HT-29 (cell line): Measurements from ENCODE around the gene NANS. TPM values are rescaled to one million over a fixed set of nuclear protein-coding genes. Genes with fewer than 3 reads are reported as not detected.
"Not testable (repeated sequence)": the region's sequence is repeated elsewhere in the genome, so short reads cannot be mapped to it uniquely, and the experiment has no call there.

Source experiments
- DNase-seq: peaks from one replicate; pipeline ENCODE4 v3.0.0-alpha.2; 2015; ENCODE audit warnings: low spot score
- total RNA-seq: library from RNA; depleted of rRNA; stranded (reverse); fragments of >200 nt; shearing (Covaris generic); gene quantifications from 2 replicates; pipeline ENCODE4 v1.2.3, GENCODE V29; 2014; rRNA removed

The NANS gene
- total RNA-seq = 122 and 125 TPM in 2 replicates

- peak; percentile 91 for DNase-seq
Measured at GRCh38 chr9:98056269-98057137, at the start of gene NANS. TSS of gene NANS (plus strand) at chr9:98056732. CDS start at chr9:98056809, 77 bp downstream.

GRCh38 chr9:98007251-98007928 is 49.1 kb upstream of the NANS start:
- no peak for DNase-seq

GRCh38 chr9:98008764-98009163 is 47.8 kb upstream of the NANS start:
- no peak for DNase-seq

- no peak for DNase-seq
Measured at GRCh38 chr9:98009437-98009836, 47.1 kb upstream of the NANS start.

- DNase-seq = no peak
Measured at GRCh38 chr9:98009936-98010335, 46.6 kb upstream of the NANS start.

GRCh38 chr9:98010445-98010844 is 46.1 kb upstream of the NANS start:
- no peak for DNase-seq

GRCh38 chr9:98011122-98011521 is 45.4 kb upstream of the NANS start:
- DNase-seq = no peak

- DNase-seq = no peak
Measured at GRCh38 chr9:98016137-98016680, 40.3 kb upstream of the NANS start.

- no peak for DNase-seq
Measured at GRCh38 chr9:98017306-98017705, 39.2 kb upstream of the NANS start.

- no peak for DNase-seq
Measured at GRCh38 chr9:98018347-98018746, 38.2 kb upstream of the NANS start.

- no peak for DNase-seq
Measured at GRCh38 chr9:98019098-98019497, 37.4 kb upstream of the NANS start.

GRCh38 chr9:98019869-98020268 is 36.7 kb upstream of the NANS start:
- not testable (repeated sequence) for DNase-seq

- DNase-seq = no peak
Measured at GRCh38 chr9:98020476-98021145, 35.9 kb upstream of the NANS start.

GRCh38 chr9:98021306-98022040 is 35.1 kb upstream of the NANS start:
- no peak for DNase-seq

GRCh38 chr9:98022447-98022846 is 34.1 kb upstream of the NANS start:
- DNase-seq = no peak

GRCh38 chr9:98024702-98025101 is 31.8 kb upstream of the NANS start:
- no peak for DNase-seq

- DNase-seq = no peak
Measured at GRCh38 chr9:98031169-98031568, 25.4 kb upstream of the NANS start.

- no peak for DNase-seq
Measured at GRCh38 chr9:98031935-98032334, 24.6 kb upstream of the NANS start.

GRCh38 chr9:98034593-98035546 is 21.7 kb upstream of the NANS start:
- peak; percentile 82 for DNase-seq

GRCh38 chr9:98037357-98037756 is 19.2 kb upstream of the NANS start:
- DNase-seq = no peak
